BJ (cell line): ENCODE results near the gene G3BP1. TPM values are rescaled to one million over a fixed set of nuclear protein-coding genes. Genes with fewer than 3 reads are reported as not detected.
A peak's percentile ranks its signal among the peaks of the same experiment; 100 is the strongest.
"Not testable (repeated sequence)": the region's sequence is repeated elsewhere in the genome, so short reads cannot be mapped to it uniquely, and the experiment has no call there.

Experiments used
- CTCF ChIA-PET: fragments of 350-600 bp; formaldehyde crosslinking; extraction: SDS; loops from one replicate; lab custom pipeline; 2021; ENCODE audit warnings: antibody characterized with exemption, inconsistent platforms; lab: Yijun Ruan, JAX
- POLR2A ChIA-PET: fragments of 300-600 bp; sonication (Branson Sonifier 250); formaldehyde crosslinking; extraction: SDS; loops from one replicate; lab custom pipeline; 2021; ENCODE audit warnings: antibody characterized with exemption; lab: Charles Lee
- DNase-seq: peaks from one replicate; pipeline ENCODE4 v3.0.0-alpha.2; 2011; ENCODE audit warnings: low read depth
- H3K27me3 ChIP-seq: 2 replicates; pipeline ENCODE4 v1.6.0; 2011; ENCODE audit warnings: low read length; ENCODE audit not compliant: control insufficient read depth, insufficient read depth
- H3K36me3 ChIP-seq: 2 replicates; pipeline ENCODE4 v1.5.1; 2011; ENCODE audit warnings: low read length; ENCODE audit not compliant: control insufficient read depth, insufficient read depth
- H3K4me3 ChIP-seq: 2 replicates; pipeline ENCODE4 v1.5.1; 2011; ENCODE audit warnings: low read depth, mild to moderate bottlenecking, control low read depth, low read length
- polyA plus RNA-seq: library from polyadenylated mRNA; depleted of rRNA; stranded (reverse); fragments of >200 nt; gene quantifications from 2 replicates; pipeline ENCODE4 v1.2.3, GENCODE V29; 2011
- TF ChIP-seq, protein P1 (sequence below): IDR thresholded peaks from 2 replicates; pipeline ENCODE4 v1.5.1; 2011; ENCODE audit warnings: low read depth, mild to moderate bottlenecking, control low read depth, inconsistent platforms, low read length, moderate library complexity; ENCODE audit not compliant: insufficient read depth

The G3BP1 gene
- polyA plus RNA-seq, 1 experiment, result 59.1 TPM

DNA sequence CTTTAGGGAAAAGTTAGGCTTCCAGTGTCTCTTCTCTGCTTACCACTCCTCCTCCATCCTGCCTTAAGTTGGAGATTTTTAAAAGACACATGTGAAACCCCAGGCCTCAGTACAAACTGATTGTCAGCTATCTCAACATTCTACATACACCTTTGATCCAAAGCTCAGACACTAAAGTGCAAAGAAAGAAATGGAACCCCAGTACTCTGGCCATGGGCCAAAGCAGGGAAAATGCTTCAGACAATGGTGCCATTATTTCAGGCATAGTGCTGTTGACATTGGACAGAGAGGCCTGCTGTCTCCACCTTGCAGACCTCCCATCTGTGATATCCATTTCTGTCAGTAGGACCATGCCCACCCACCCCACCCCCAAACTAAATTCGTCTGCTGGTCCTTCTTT lies 49.1 kb downstream of the G3BP1 start:
- POLR2A ChIA-PET, result no interaction called here
- Histone ChIP-seq H3K4me3 (no peak overlapping the region), H3K27me3 (no peaks in the 10 kb centered on the region), H3K36me3 (no peaks in the 10 kb centered on the region)
- CTCF ChIA-PET, result no interaction called here
- DNase-seq, result no peak
- TF ChIP-seq, protein P1, sequence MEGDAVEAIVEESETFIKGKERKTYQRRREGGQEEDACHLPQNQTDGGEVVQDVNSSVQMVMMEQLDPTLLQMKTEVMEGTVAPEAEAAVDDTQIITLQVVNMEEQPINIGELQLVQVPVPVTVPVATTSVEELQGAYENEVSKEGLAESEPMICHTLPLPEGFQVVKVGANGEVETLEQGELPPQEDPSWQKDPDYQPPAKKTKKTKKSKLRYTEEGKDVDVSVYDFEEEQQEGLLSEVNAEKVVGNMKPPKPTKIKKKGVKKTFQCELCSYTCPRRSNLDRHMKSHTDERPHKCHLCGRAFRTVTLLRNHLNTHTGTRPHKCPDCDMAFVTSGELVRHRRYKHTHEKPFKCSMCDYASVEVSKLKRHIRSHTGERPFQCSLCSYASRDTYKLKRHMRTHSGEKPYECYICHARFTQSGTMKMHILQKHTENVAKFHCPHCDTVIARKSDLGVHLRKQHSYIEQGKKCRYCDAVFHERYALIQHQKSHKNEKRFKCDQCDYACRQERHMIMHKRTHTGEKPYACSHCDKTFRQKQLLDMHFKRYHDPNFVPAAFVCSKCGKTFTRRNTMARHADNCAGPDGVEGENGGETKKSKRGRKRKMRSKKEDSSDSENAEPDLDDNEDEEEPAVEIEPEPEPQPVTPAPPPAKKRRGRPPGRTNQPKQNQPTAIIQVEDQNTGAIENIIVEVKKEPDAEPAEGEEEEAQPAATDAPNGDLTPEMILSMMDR, result no peak

DNA sequence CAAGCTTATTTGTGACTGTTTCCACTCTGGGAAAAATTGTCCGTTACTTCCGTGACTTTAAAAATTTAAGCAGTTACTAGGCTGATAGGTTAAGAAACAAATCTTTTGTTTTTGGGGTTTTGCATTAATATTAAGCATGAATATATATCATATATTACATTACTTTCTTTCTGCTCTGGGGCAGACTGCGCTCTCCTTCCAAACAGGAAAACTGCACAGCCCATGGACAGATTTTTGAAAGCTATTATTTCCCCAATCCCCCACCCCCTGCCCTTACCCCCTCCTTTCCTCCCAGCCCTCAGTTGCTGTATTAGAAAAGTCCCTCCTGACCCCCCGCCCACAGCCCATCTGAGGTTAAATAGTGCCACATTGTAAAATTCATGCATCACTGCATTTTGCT lies 50.4 kb downstream of the G3BP1 start:
- no peaks in the 10 kb centered on the region for H3K27me3 ChIP-seq
- H3K36me3 ChIP-seq, result no peaks in the 10 kb centered on the region
- no peak for DNase-seq
- ChIA-PET POLR2A (no interaction called here), CTCF (interaction anchor here (12.6 kb wide), 1 partner anchor 320 kb away, joined by 203 read pairs; no protein-coding TSS in a partner anchor)
- H3K4me3 ChIP-seq, result no peak overlapping the region
- TF ChIP-seq, protein P1, result no peak

DNA sequence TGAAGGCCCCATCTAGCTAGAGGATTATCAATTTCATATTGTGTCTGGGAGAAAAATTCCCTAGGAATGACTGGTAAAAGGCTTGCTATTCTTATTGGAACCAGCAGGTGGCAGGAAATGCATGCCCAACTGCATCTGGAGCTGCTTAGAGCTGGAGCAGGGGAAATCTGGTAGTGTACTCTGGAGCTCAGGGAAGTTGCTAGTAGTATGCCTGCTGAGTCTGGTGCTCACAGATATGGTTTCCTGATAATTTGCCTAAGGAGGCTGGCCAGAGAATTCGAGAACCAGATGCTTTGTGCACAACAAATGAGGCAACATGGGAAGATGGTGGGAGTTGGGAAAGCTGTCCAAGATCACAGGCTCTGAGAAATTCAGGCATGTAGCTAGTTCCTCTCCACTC lies 53.7 kb downstream of the G3BP1 start:
- H3K27me3 ChIP-seq, result no peaks in the 10 kb centered on the region
- CTCF ChIA-PET, result interaction anchor here (0.6 to 12.6 kb wide), 21 partner anchors 9 to 689 kb away, joined by 3 to 203 read pairs (median 3); no protein-coding TSS in a partner anchor

DNA sequence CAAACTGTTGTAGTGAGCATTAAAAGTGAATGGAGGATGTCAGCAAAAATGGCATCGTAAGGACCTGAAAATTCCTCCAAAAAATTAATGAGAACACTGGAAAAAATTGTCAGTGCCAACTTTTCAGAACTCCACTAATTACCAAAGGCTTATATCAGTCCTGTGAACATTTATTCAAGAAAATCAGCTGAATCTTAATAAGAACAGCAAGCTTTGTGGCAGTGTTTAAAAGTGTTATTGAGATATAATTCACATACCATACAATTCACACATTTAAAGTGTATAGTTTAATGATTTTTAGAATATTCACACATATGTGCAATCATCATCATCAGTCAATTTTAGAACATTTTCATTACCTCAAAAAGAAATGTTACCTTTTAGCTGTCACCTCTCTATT lies 57.6 kb downstream of the G3BP1 start:
- POLR2A ChIA-PET, result no interaction called here
- no peak for DNase-seq
- H3K27me3 ChIP-seq, result no peaks in the 10 kb centered on the region
- H3K4me3 ChIP-seq, result no peak overlapping the region
- TF ChIP-seq, protein P1, result no peak
- CTCF ChIA-PET, result interaction anchor here (0.8 to 12.6 kb wide), 2 partner anchors 11 to 313 kb away, joined by 3 to 203 read pairs; no protein-coding TSS in a partner anchor
- H3K36me3 ChIP-seq, result no peaks in the 10 kb centered on the region

More for the DNA sequence above, 53.7 kb downstream of the G3BP1 start:
- Histone ChIP-seq H3K4me3 (no peak overlapping the region), H3K36me3 (no peaks in the 10 kb centered on the region)
- TF ChIP-seq, protein P1, result peak; percentile 89
- peak; percentile 13 for DNase-seq
- POLR2A ChIA-PET, result no interaction called here

DNA sequence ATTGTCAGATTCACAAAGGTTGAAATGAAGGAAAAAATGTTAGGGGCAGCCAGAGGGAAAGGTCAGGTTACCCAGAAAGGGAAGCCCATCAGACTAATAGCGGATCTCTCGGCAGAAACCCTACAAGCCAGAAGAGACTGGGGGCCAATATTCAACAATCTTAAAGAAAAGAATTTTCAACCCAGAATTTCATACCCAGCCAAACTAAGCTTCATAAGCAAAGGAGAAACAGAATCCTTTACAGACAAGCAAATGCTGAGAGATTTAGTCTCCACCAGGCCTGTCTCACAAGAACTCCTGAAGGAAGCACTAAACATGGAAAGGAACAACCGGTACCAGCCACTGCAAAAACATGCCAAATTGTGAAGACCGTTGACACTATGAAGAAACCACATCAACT lies 61.1 kb downstream of the G3BP1 start:
- DNase-seq, H3K4me3 ChIP-seq, H3K27me3 ChIP-seq, H3K36me3 ChIP-seq, POLR2A ChIA-PET: not testable (repeated sequence)
- CTCF ChIA-PET, result interaction anchor here (2.4 to 12.6 kb wide), 2 partner anchors 8 to 310 kb away, joined by 8 to 203 read pairs; no protein-coding TSS in a partner anchor

DNA sequence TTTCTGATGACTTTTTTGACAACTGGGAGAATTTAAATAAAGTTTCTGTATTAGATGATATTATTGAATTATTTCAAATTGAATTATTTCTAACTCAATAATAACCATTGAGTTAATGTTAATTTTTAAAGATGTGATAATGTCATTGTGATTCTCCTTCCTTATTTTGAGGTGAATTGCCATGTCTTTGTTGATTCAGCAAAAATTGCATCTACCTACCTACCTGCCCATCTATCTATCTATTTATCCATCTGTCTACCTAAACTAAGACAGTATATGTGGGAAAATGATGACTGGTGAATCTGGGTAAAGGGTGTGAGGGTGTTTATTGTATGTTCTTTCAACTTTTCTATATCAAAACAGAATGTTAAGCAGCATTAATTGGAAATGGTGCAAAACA lies 75.0 kb downstream of the G3BP1 start:
- H3K4me3 ChIP-seq, result no peak overlapping the region
- CTCF ChIA-PET, result no interaction called here
- H3K27me3 ChIP-seq, result no peaks in the 10 kb centered on the region
- no peak for DNase-seq
- TF ChIP-seq, protein P1, result no peak
- no peaks in the 10 kb centered on the region for H3K36me3 ChIP-seq
- POLR2A ChIA-PET, result no interaction called here
